CD1c-positive myeloid dendritic cell (primary cell): Measurements from ENCODE around the gene NUP37.
"Not testable (repeated sequence)": the region's sequence is repeated elsewhere in the genome, so short reads cannot be mapped to it uniquely, and the experiment has no call there.

ENCODE experiments used
- DNase-seq: peaks from one replicate; pipeline ENCODE4 v3.0.0-alpha.2; 2016; ENCODE audit errors: extremely low spot score

Gene NUP37

GRCh38 chr12:102089228-102089835 is 30.6 kb downstream of the NUP37 start:
- not testable (repeated sequence) for DNase-seq

GRCh38 chr12:102080842-102081241 is 39.1 kb downstream of the NUP37 start:
- no peak for DNase-seq

GRCh38 chr12:102072092-102072491 is 47.8 kb downstream of the NUP37 start:
- DNase-seq, result not testable (repeated sequence)

- no peak for DNase-seq
Observed at GRCh38 chr12:102069707-102070106, 50.2 kb downstream of the NUP37 start.

- DNase-seq, result no peak
Observed at GRCh38 chr12:102067574-102068258, 52.2 kb downstream of the NUP37 start.

- DNase-seq, result no peak
Observed at GRCh38 chr12:102064476-102064875, 55.4 kb downstream of the NUP37 start.

- DNase-seq, result no peak
Observed at GRCh38 chr12:102063069-102063468, 56.8 kb downstream of the NUP37 start.

GRCh38 chr12:102062419-102062806 is 57.5 kb downstream of the NUP37 start:
- DNase-seq, result no peak

GRCh38 chr12:102061560-102062418 is 58.1 kb downstream of the NUP37 start, which contains the start of gene WASHC3:
Gene WASHC3, minus strand, starts transcription at chr12:102061991. Its CDS starts 29 bp downstream, at chr12:102061962.
- DNase-seq, result peak; percentile 97

- DNase-seq, result peak; percentile 40
Observed at GRCh38 chr12:102061096-102061559, 58.8 kb downstream of the NUP37 start.

- DNase-seq, result no peak
Observed at GRCh38 chr12:102059343-102059742, 60.6 kb downstream of the NUP37 start.

- no peak for DNase-seq
Observed at GRCh38 chr12:102054345-102054744, 65.6 kb downstream of the NUP37 start.

- no peak for DNase-seq
Observed at GRCh38 chr12:102053062-102053349, 66.9 kb downstream of the NUP37 start.

- DNase-seq, result no peak
Observed at GRCh38 chr12:102052192-102053061, 67.5 kb downstream of the NUP37 start.

- no peak for DNase-seq
Observed at GRCh38 chr12:102051431-102051965, 68.4 kb downstream of the NUP37 start.

GRCh38 chr12:102050660-102051430 is 69.1 kb downstream of the NUP37 start:
- no peak for DNase-seq

GRCh38 chr12:102043928-102044327 is 76.0 kb downstream of the NUP37 start:
- DNase-seq, result no peak

- no peak for DNase-seq
Observed at GRCh38 chr12:102033991-102034745, 85.7 kb downstream of the NUP37 start.

- DNase-seq, result no peak
Observed at GRCh38 chr12:102031852-102032251, 88.1 kb downstream of the NUP37 start.

- no peak for DNase-seq
Observed at GRCh38 chr12:102029141-102029540, 90.8 kb downstream of the NUP37 start.
